ENCODE data around the gene RAB4B. TPM values are rescaled to one million over a fixed set of nuclear protein-coding genes. Genes with fewer than 3 reads are reported as not detected.
A peak's percentile ranks its signal among the peaks of the same experiment; 100 is the strongest.

Gene RAB4B
- total RNA-seq, 1 experiment from 2014 or later = 10.1 TPM

- CTCF ChIA-PET = interaction anchor here (0.7 to 1.8 kb wide), 6 partner anchors 11 to 523 kb away, joined by 3 to 9 read pairs (median 4); no protein-coding TSS in a partner anchor
- Mint-ChIP-seq H3K27me3 (ENCODE audit: insufficient read depth, unreplicated experiment) (no peaks in the 10 kb centered on the region), H3K9me3 (ENCODE audit: unreplicated experiment) (no peaks in the 10 kb centered on the region), H3K4me1 (ENCODE audit: insufficient read depth, unreplicated experiment) (peaks cover 46% of the 10 kb centered on the region), H3K4me3 (ENCODE audit: unreplicated experiment) (no peak overlapping the region), H3K36me3 (ENCODE audit: insufficient read depth, unreplicated experiment) (peaks cover 25% of the 10 kb centered on the region), H3K27ac (ENCODE audit: low read depth, unreplicated experiment) (no peak overlapping the region)
- peak; percentile 65 for DNase-seq (ENCODE audit: unreplicated experiment)
- BruUV-seq (replicated peaks) = no TSS peak
- POLR2A ChIA-PET = interaction anchor here (1.3 to 1.4 kb wide), 2 partner anchors 13 to 90 kb away, joined by 5 read pairs; partner anchors contain the start of genes COQ8B and ITPKC
- intact Hi-C loops (cut with micrococcal nuclease) = no loop called here
- TF ChIP-seq CTCF (IDR thresholded peaks at IDR 0.05; ENCODE audit: unreplicated experiment) = peak; percentile 78
These were observed 28.5 kb downstream of the RAB4B start for GRCh38 chr19:40806423-40807146.

GRCh38 chr19:40807147-40808020, 29.3 kb downstream of the RAB4B start:
- no peak for TF ChIP-seq CTCF (IDR thresholded peaks at IDR 0.05; ENCODE audit: unreplicated experiment)
- ChIA-PET POLR2A (interaction anchor here (0.7 to 1.5 kb wide), 7 partner anchors 9 to 141 kb away, joined by 3 to 6 read pairs (median 4); partner anchors contain the start of genes ACTMAP and EGLN2), CTCF (interaction anchor here (0.5 to 1.8 kb wide), 10 partner anchors 10 to 1423 kb away, joined by 3 to 6 read pairs (median 3); no protein-coding TSS in a partner anchor)
- H3K36me3 Mint-ChIP-seq (ENCODE audit: insufficient read depth, unreplicated experiment) = peaks cover 19% of the 10 kb centered on the region
- no peaks in the 10 kb centered on the region for H3K9me3 Mint-ChIP-seq (ENCODE audit: unreplicated experiment)
- H3K27ac Mint-ChIP-seq (ENCODE audit: low read depth, unreplicated experiment) = no peak overlapping the region
- no peaks in the 10 kb centered on the region for H3K27me3 Mint-ChIP-seq (ENCODE audit: insufficient read depth, unreplicated experiment)
- DNase-seq (ENCODE audit: unreplicated experiment) = peak; percentile 38
- H3K4me3 Mint-ChIP-seq (ENCODE audit: unreplicated experiment) = no peak overlapping the region
- intact Hi-C loops (cut with micrococcal nuclease) = no loop called here
- BruUV-seq (replicated peaks) = no TSS peak
- H3K4me1 Mint-ChIP-seq (ENCODE audit: insufficient read depth, unreplicated experiment) = peaks cover 44% of the 10 kb centered on the region

GRCh38 chr19:40808021-40808325, 29.9 kb downstream of the RAB4B start:
- CTCF ChIA-PET = interaction anchor here (0.5 to 1.2 kb wide), 7 partner anchors 11 to 1423 kb away, joined by 3 to 6 read pairs (median 3); no protein-coding TSS in a partner anchor
- POLR2A ChIA-PET = interaction anchor here (0.9 to 1.5 kb wide), 6 partner anchors 9 to 142 kb away, joined by 3 to 6 read pairs (median 4); partner anchors contain the start of genes ACTMAP and EGLN2
- BruUV-seq (replicated peaks) = TSS peak; percentile 34
- H3K36me3 Mint-ChIP-seq (ENCODE audit: insufficient read depth, unreplicated experiment) = peaks cover 17% of the 10 kb centered on the region
- intact Hi-C loops (cut with micrococcal nuclease) = no loop called here
- no peak for TF ChIP-seq CTCF (IDR thresholded peaks at IDR 0.05; ENCODE audit: unreplicated experiment)
- H3K4me3 Mint-ChIP-seq (ENCODE audit: unreplicated experiment) = no peak overlapping the region
- H3K4me1 Mint-ChIP-seq (ENCODE audit: insufficient read depth, unreplicated experiment) = peaks cover 45% of the 10 kb centered on the region
- no peaks in the 10 kb centered on the region for H3K9me3 Mint-ChIP-seq (ENCODE audit: unreplicated experiment)
- DNase-seq (ENCODE audit: unreplicated experiment) = no peak
- H3K27ac Mint-ChIP-seq (ENCODE audit: low read depth, unreplicated experiment) = no peak overlapping the region
- no peaks in the 10 kb centered on the region for H3K27me3 Mint-ChIP-seq (ENCODE audit: insufficient read depth, unreplicated experiment)

GRCh38 chr19:40808497-40808896, 30.4 kb downstream of the RAB4B start:
- Mint-ChIP-seq H3K4me1 (ENCODE audit: insufficient read depth, unreplicated experiment) (peaks cover 45% of the 10 kb centered on the region), H3K27me3 (ENCODE audit: insufficient read depth, unreplicated experiment) (peaks cover 2% of the 10 kb centered on the region), H3K36me3 (ENCODE audit: insufficient read depth, unreplicated experiment) (peaks cover 14% of the 10 kb centered on the region), H3K27ac (ENCODE audit: low read depth, unreplicated experiment) (no peak overlapping the region), H3K4me3 (ENCODE audit: unreplicated experiment) (no peak overlapping the region), H3K9me3 (ENCODE audit: unreplicated experiment) (no peaks in the 10 kb centered on the region)
- POLR2A ChIA-PET = interaction anchor here (0.9 to 1.5 kb wide), 3 partner anchors 10 to 142 kb away, joined by 3 to 6 read pairs (median 4); partner anchors contain the start of genes ACTMAP and EGLN2
- intact Hi-C loops (cut with micrococcal nuclease) = no loop called here
- no peak for DNase-seq (ENCODE audit: unreplicated experiment)
- TF ChIP-seq CTCF (IDR thresholded peaks at IDR 0.05; ENCODE audit: unreplicated experiment) = no peak
- CTCF ChIA-PET = interaction anchor here (0.6 to 1.2 kb wide), 5 partner anchors 11 to 174 kb away, joined by 3 to 7 read pairs (median 3); no protein-coding TSS in a partner anchor
- BruUV-seq (replicated peaks) = no TSS peak

Data from MCF 10A (cell line).